Fibroblast of lung (primary cell): Measurements from ENCODE around the gene ARID4A.

Experiments used
- CTCF ChIP-seq, 2 donors: IDR thresholded peaks in 1 of 2; conservative IDR thresholded peaks in 1 of 2; 1 replicate in 1 of 2; 2 replicates in 1 of 2; pipeline ENCODE4 v1.5.1; 2011 to 2012; ENCODE audit warnings: low read length in 2 of 2, control low read depth in 1 of 2, inconsistent platforms in 1 of 2, low read depth in 1 of 2, mild to moderate bottlenecking in 1 of 2
- EZH2 ChIP-seq: IDR thresholded peaks from 2 replicates; pipeline ENCODE4 v1.5.1; 2012; ENCODE audit warnings: low read length, control low read depth, mild to moderate bottlenecking; ENCODE audit errors: missing control alignments

- TF ChIP-seq CTCF (conservative IDR thresholded peaks at IDR 0.05 in 1 of 2, IDR thresholded peaks at IDR 0.05 in 1 of 2; ENCODE audit: low read depth in 1 of 2, low read length in 2 of 2) (no peak), EZH2 (no peak)
Observed at GRCh38 chr14:58296726-58297125, 1.6 kb upstream of the ARID4A start.
